ENCODE measurements around the gene RXRG.

RXRG gene

GRCh38 chr1:165454091-165454610, 9.2 kb upstream of the RXRG start:
- Histone ChIP-seq H3K4me2 (ENCODE audit: low read length, poor library complexity, severe bottlenecking) (no peak overlapping the region), H2BK15ac (ENCODE audit: low read depth, poor library complexity, severe bottlenecking) (no peak overlapping the region), H3K27me3 (ENCODE audit: control insufficient read depth in 1 of 2, insufficient read depth in 1 of 2, low read length in 2 of 2) (peaks cover 11 to 23% of the 10 kb centered on the region in 2 experiments), H2AK5ac (ENCODE audit: low read length, severe bottlenecking) (no peak overlapping the region), H3K4ac (ENCODE audit: low read depth in 1 of 2, low read length in 2 of 2) (no peak overlapping the region), H2AFZ (ENCODE audit: low read depth, low read length) (no peak overlapping the region), H3K79me1 (replicated peaks; ENCODE audit: low read length, poor library complexity, severe bottlenecking) (no peaks in the 10 kb centered on the region), H3K9ac (ENCODE audit: low read length) (no peak overlapping the region), H2BK120ac (ENCODE audit: low read depth, low read length) (no peak overlapping the region), H3K14ac (ENCODE audit: low read length in 2 of 2) (no peak overlapping the region), H3K23ac (ENCODE audit: low read length in 2 of 2) (no peak overlapping the region), H4K91ac (ENCODE audit: low read length) (no peak overlapping the region), H3K27ac (ENCODE audit: low read length, poor library complexity, severe bottlenecking) (no peak overlapping the region), H3K4me1 (ENCODE audit: control insufficient read depth, insufficient read depth, low read depth, low read length) (no peaks in the 10 kb centered on the region), H2BK12ac (ENCODE audit: low read length in 2 of 2) (no peak overlapping the region), H3K36me3 (ENCODE audit: control insufficient read depth in 1 of 2, insufficient read depth in 2 of 2, low read depth in 1 of 2, low read length in 2 of 2) (no peaks in the 10 kb centered on the region), H3K9me3 (ENCODE audit: control insufficient read depth, low read length) (no peaks in the 10 kb centered on the region), H2BK5ac (ENCODE audit: low read depth, low read length, poor library complexity, severe bottlenecking) (no peak overlapping the region), H3K18ac (ENCODE audit: low read depth in 1 of 2, low read length in 2 of 2) (no peak overlapping the region), H3K4me3 (ENCODE audit: insufficient read depth in 1 of 2, low read depth in 1 of 2, low read length in 2 of 2) (no peak overlapping the region), H4K8ac (ENCODE audit: low read length) (no peak overlapping the region)
- WGBS = 83% methylated on average over 2 of the region's 3 CpGs
- DNase-seq = no peak

GRCh38 chr1:165452336-165453130, 7.6 kb upstream of the RXRG start:
- H3K4me1 ChIP-seq (ENCODE audit: control insufficient read depth, insufficient read depth, low read depth, low read length) = no peaks in the 10 kb centered on the region
- WGBS = no CpG with 5 or more reads among the region's 2 CpGs
- no peak overlapping the region for H3K9ac ChIP-seq (ENCODE audit: low read length)
- H2BK5ac ChIP-seq (ENCODE audit: low read depth, low read length, poor library complexity, severe bottlenecking) = no peak overlapping the region
- no peak overlapping the region for H3K4me3 ChIP-seq (ENCODE audit: insufficient read depth in 1 of 2, low read depth in 1 of 2, low read length in 2 of 2)
- H2AFZ ChIP-seq (ENCODE audit: low read depth, low read length) = no peak overlapping the region
- no peak overlapping the region for H3K18ac ChIP-seq (ENCODE audit: low read depth in 1 of 2, low read length in 2 of 2)
- H3K79me1 ChIP-seq (replicated peaks; ENCODE audit: low read length, poor library complexity, severe bottlenecking) = no peaks in the 10 kb centered on the region
- H3K4me2 ChIP-seq (ENCODE audit: low read length, poor library complexity, severe bottlenecking) = no peak overlapping the region
- DNase-seq = no peak
- no peak overlapping the region for H2BK120ac ChIP-seq (ENCODE audit: low read depth, low read length)
- H3K23ac ChIP-seq (ENCODE audit: low read length in 2 of 2) = no peak overlapping the region
- H2BK12ac ChIP-seq (ENCODE audit: low read length in 2 of 2) = no peak overlapping the region
- H4K8ac ChIP-seq (ENCODE audit: low read length) = no peak overlapping the region
- no peaks in the 10 kb centered on the region for H3K9me3 ChIP-seq (ENCODE audit: control insufficient read depth, low read length)
- no peak overlapping the region for H3K14ac ChIP-seq (ENCODE audit: low read length in 2 of 2)
- H4K91ac ChIP-seq (ENCODE audit: low read length) = no peak overlapping the region
- H3K27ac ChIP-seq (ENCODE audit: low read length, poor library complexity, severe bottlenecking) = no peak overlapping the region
- no peak overlapping the region for H3K4ac ChIP-seq (ENCODE audit: low read depth in 1 of 2, low read length in 2 of 2)
- H2AK5ac ChIP-seq (ENCODE audit: low read length, severe bottlenecking) = no peak overlapping the region
- H3K27me3 ChIP-seq (ENCODE audit: control insufficient read depth in 1 of 2, insufficient read depth in 1 of 2, low read length in 2 of 2) = peaks cover 11 to 23% of the 10 kb centered on the region in 2 experiments
- H3K36me3 ChIP-seq (ENCODE audit: control insufficient read depth in 1 of 2, insufficient read depth in 2 of 2, low read depth in 1 of 2, low read length in 2 of 2) = no peaks in the 10 kb centered on the region
- H2BK15ac ChIP-seq (ENCODE audit: low read depth, poor library complexity, severe bottlenecking) = no peak overlapping the region

- Histone ChIP-seq H3K4ac (ENCODE audit: low read depth in 1 of 2, low read length in 2 of 2) (no peak overlapping the region), H3K27me3 (ENCODE audit: control insufficient read depth in 1 of 2, insufficient read depth in 1 of 2, low read length in 2 of 2) (peaks cover 11 to 28% of the 10 kb centered on the region in 2 experiments), H3K9me3 (ENCODE audit: control insufficient read depth, low read length) (no peaks in the 10 kb centered on the region), H3K9ac (ENCODE audit: low read length) (no peak overlapping the region), H2BK5ac (ENCODE audit: low read depth, low read length, poor library complexity, severe bottlenecking) (no peak overlapping the region), H3K4me3 (ENCODE audit: insufficient read depth in 1 of 2, low read depth in 1 of 2, low read length in 2 of 2) (no peak overlapping the region), H3K14ac (ENCODE audit: low read length in 2 of 2) (no peak overlapping the region), H2AFZ (ENCODE audit: low read depth, low read length) (no peak overlapping the region), H3K27ac (ENCODE audit: low read length, poor library complexity, severe bottlenecking) (no peak overlapping the region), H4K8ac (ENCODE audit: low read length) (no peak overlapping the region), H3K36me3 (ENCODE audit: control insufficient read depth in 1 of 2, insufficient read depth in 2 of 2, low read depth in 1 of 2, low read length in 2 of 2) (no peaks in the 10 kb centered on the region), H2AK5ac (ENCODE audit: low read length, severe bottlenecking) (no peak overlapping the region), H3K79me1 (replicated peaks; ENCODE audit: low read length, poor library complexity, severe bottlenecking) (no peaks in the 10 kb centered on the region), H3K4me2 (ENCODE audit: low read length, poor library complexity, severe bottlenecking) (no peak overlapping the region), H3K4me1 (ENCODE audit: control insufficient read depth, insufficient read depth, low read depth, low read length) (no peaks in the 10 kb centered on the region), H3K18ac (ENCODE audit: low read depth in 1 of 2, low read length in 2 of 2) (no peak overlapping the region), H3K23ac (ENCODE audit: low read length in 2 of 2) (no peak overlapping the region), H2BK120ac (ENCODE audit: low read depth, low read length) (no peak overlapping the region), H4K91ac (ENCODE audit: low read length) (no peak overlapping the region), H2BK12ac (ENCODE audit: low read length in 2 of 2) (no peak overlapping the region), H2BK15ac (ENCODE audit: low read depth, poor library complexity, severe bottlenecking) (no peak overlapping the region)
- WGBS = 96% methylated on average over 2 of the region's 2 CpGs
- DNase-seq = no peak
These were observed 6.8 kb upstream of the RXRG start for GRCh38 chr1:165451691-165452090.

- no peak for DNase-seq
- no peak overlapping the region for H3K27ac ChIP-seq (ENCODE audit: low read length, poor library complexity, severe bottlenecking)
- H2AFZ ChIP-seq (ENCODE audit: low read depth, low read length) = no peak overlapping the region
- H3K18ac ChIP-seq (ENCODE audit: low read depth in 1 of 2, low read length in 2 of 2) = no peak overlapping the region
- no peak overlapping the region for H4K91ac ChIP-seq (ENCODE audit: low read length)
- no peak overlapping the region for H3K4ac ChIP-seq (ENCODE audit: low read depth in 1 of 2, low read length in 2 of 2)
- H3K14ac ChIP-seq (ENCODE audit: low read length in 2 of 2) = no peak overlapping the region
- no peak overlapping the region for H3K9ac ChIP-seq (ENCODE audit: low read length)
- no peak overlapping the region for H3K4me2 ChIP-seq (ENCODE audit: low read length, poor library complexity, severe bottlenecking)
- H3K9me3 ChIP-seq (ENCODE audit: control insufficient read depth, low read length) = no peaks in the 10 kb centered on the region
- no peak overlapping the region for H2BK15ac ChIP-seq (ENCODE audit: low read depth, poor library complexity, severe bottlenecking)
- no peaks in the 10 kb centered on the region for H3K36me3 ChIP-seq (ENCODE audit: control insufficient read depth in 1 of 2, insufficient read depth in 2 of 2, low read depth in 1 of 2, low read length in 2 of 2)
- no peak overlapping the region for H2BK5ac ChIP-seq (ENCODE audit: low read depth, low read length, poor library complexity, severe bottlenecking)
- H4K8ac ChIP-seq (ENCODE audit: low read length) = no peak overlapping the region
- H3K27me3 ChIP-seq (ENCODE audit: control insufficient read depth in 1 of 2, insufficient read depth in 1 of 2, low read length in 2 of 2) = peaks cover 31 to 38% of the 10 kb centered on the region in 2 experiments
- 56% methylated on average over 1 of the region's 1 CpG for whole genome bisulfite sequencing
- no peak overlapping the region for H3K4me3 ChIP-seq (ENCODE audit: insufficient read depth in 1 of 2, low read depth in 1 of 2, low read length in 2 of 2)
- H3K4me1 ChIP-seq (ENCODE audit: control insufficient read depth, insufficient read depth, low read depth, low read length) = peaks cover 2% of the 10 kb centered on the region
- no peaks in the 10 kb centered on the region for H3K79me1 ChIP-seq (replicated peaks; ENCODE audit: low read length, poor library complexity, severe bottlenecking)
- no peak overlapping the region for H2AK5ac ChIP-seq (ENCODE audit: low read length, severe bottlenecking)
- H2BK12ac ChIP-seq (ENCODE audit: low read length in 2 of 2) = no peak overlapping the region
- no peak overlapping the region for H2BK120ac ChIP-seq (ENCODE audit: low read depth, low read length)
- no peak overlapping the region for H3K23ac ChIP-seq (ENCODE audit: low read length in 2 of 2)
These were observed 4.2 kb upstream of the RXRG start for GRCh38 chr1:165449131-165449530.
